ENCODE measurements around the gene GPX2. TPM values are rescaled to one million over a fixed set of nuclear protein-coding genes. Genes with fewer than 3 reads are reported as not detected.
A peak's percentile ranks its signal among the peaks of the same experiment; 100 is the strongest.

Gene GPX2
- total RNA-seq, 2 experiments from 2014 or later, result not detected

- H3K4me2 ChIP-seq (ENCODE audit: low read length), result peak overlapping the region; percentile 94
- H3K4me1 ChIP-seq (ENCODE audit: insufficient read depth, low read length, poor library complexity, severe bottlenecking), result peaks cover 25% of the 10 kb centered on the region
- peak overlapping the region; percentile 82 for H3K4me3 ChIP-seq (ENCODE audit: low read depth, low read length, poor library complexity, severe bottlenecking)
- no TSS peak for BruUV-seq (replicated peaks)
- CTCF ChIA-PET (ENCODE audit: unreplicated experiment), result no interaction called here
- TF ChIP-seq CTCF (conservative IDR thresholded peaks at IDR 0.05; ENCODE audit: low read length) (no peak), EZH2phosphoT487 (IDR thresholded peaks at IDR 0.05; ENCODE audit: borderline replicate concordance, low read depth, low read length) (no peak)
- no peak for DNase-seq (ENCODE audit: low spot score)
- peak overlapping the region; percentile 97 for H2AFZ ChIP-seq (ENCODE audit: low read length)
- H3K9me3 ChIP-seq (ENCODE audit: low read length), result no peaks in the 10 kb centered on the region
- H3K27ac ChIP-seq (ENCODE audit: low read depth, low read length, poor library complexity, severe bottlenecking), result peak overlapping the region; percentile 60
- H3K36me3 ChIP-seq (ENCODE audit: insufficient read depth, low read length), result peaks cover 5% of the 10 kb centered on the region; the same call in 1 of the 2 replicates
- H3K9me2 ChIP-seq (ENCODE audit: insufficient read depth, low read length), result no peaks in the 10 kb centered on the region
- intact Hi-C loops (cut with micrococcal nuclease; ENCODE audit: unreplicated experiment), result loop anchor here (2.0 to 10.0 kb wide), 3 partner anchors 115 to 837 kb away; partner anchors contain the start of gene MAX
- peaks cover 21% of the 10 kb centered on the region; the same call in 1 of the 2 replicates for H3K79me2 ChIP-seq (ENCODE audit: insufficient read depth, low read depth, low read length)
- no peaks in the 10 kb centered on the region for H4K20me1 ChIP-seq (ENCODE audit: insufficient read depth, low read length)
- POLR2A ChIA-PET, result interaction anchor here (0.8 to 1.9 kb wide), 3 partner anchors 11 to 111 kb away, joined by 3 to 5 read pairs (median 3); no protein-coding TSS in a partner anchor
Observed at GRCh38 chr14:64987438-64987767, 44.9 kb upstream of the GPX2 start.

GRCh38 chr14:64986648-64987437, 44.3 kb upstream of the GPX2 start, which contains the start of gene FNTB:
Gene FNTB (plus strand): TSS chr14:64986895. CDS start chr14:64986954, 59 bp downstream.
- peak within 1 kb of the TSS; percentile 82 for H3K4me3 ChIP-seq (ENCODE audit: low read depth, low read length, poor library complexity, severe bottlenecking)
- DNase-seq (ENCODE audit: low spot score), result peak; percentile 97
- H3K4me2 ChIP-seq (ENCODE audit: low read length), result peak within 1 kb of the TSS; percentile 94
- H3K27ac ChIP-seq (ENCODE audit: low read depth, low read length, poor library complexity, severe bottlenecking), result peak within 1 kb of the TSS; percentile 60
- intact Hi-C loops (cut with micrococcal nuclease; ENCODE audit: unreplicated experiment), result loop anchor here (2.0 to 10.0 kb wide), 3 partner anchors 116 to 838 kb away; partner anchors contain the start of gene MAX
- no peaks in the 10 kb centered on the region for H3K9me2 ChIP-seq (ENCODE audit: insufficient read depth, low read length)
- no peak for TF ChIP-seq EZH2phosphoT487 (IDR thresholded peaks at IDR 0.05; ENCODE audit: borderline replicate concordance, low read depth, low read length)
- peak; percentile 86 for TF ChIP-seq CTCF (conservative IDR thresholded peaks at IDR 0.05; ENCODE audit: low read length)
- peaks cover 5% of the 10 kb centered on the region; the same call in 1 of the 2 replicates for H3K36me3 ChIP-seq (ENCODE audit: insufficient read depth, low read length)
- H3K4me1 ChIP-seq (ENCODE audit: insufficient read depth, low read length, poor library complexity, severe bottlenecking), result peaks cover 19% of the 10 kb centered on the region
- peaks cover 21% of the 10 kb centered on the region; the same call in 1 of the 2 replicates for H3K79me2 ChIP-seq (ENCODE audit: insufficient read depth, low read depth, low read length)
- TSS peak; percentile 81 for BruUV-seq (replicated peaks)
- POLR2A ChIA-PET, result interaction anchor here (0.6 to 1.9 kb wide), 5 partner anchors 11 to 446 kb away, joined by 3 to 5 read pairs (median 3); no protein-coding TSS in a partner anchor
- H3K9me3 ChIP-seq (ENCODE audit: low read length), result no peaks in the 10 kb centered on the region
- CTCF ChIA-PET (ENCODE audit: unreplicated experiment), result no interaction called here
- no peaks in the 10 kb centered on the region for H4K20me1 ChIP-seq (ENCODE audit: insufficient read depth, low read length)
- peak within 1 kb of the TSS; percentile 97 for H2AFZ ChIP-seq (ENCODE audit: low read length)
